Measurements from ENCODE around the gene DGKB. TPM values are rescaled to one million over a fixed set of nuclear protein-coding genes. Genes with fewer than 3 reads are reported as not detected.

Gene DGKB
- total RNA-seq, 6 experiments from 2014 or later, result 0.23 to 0.76 (median 0.61) TPM

DNA sequence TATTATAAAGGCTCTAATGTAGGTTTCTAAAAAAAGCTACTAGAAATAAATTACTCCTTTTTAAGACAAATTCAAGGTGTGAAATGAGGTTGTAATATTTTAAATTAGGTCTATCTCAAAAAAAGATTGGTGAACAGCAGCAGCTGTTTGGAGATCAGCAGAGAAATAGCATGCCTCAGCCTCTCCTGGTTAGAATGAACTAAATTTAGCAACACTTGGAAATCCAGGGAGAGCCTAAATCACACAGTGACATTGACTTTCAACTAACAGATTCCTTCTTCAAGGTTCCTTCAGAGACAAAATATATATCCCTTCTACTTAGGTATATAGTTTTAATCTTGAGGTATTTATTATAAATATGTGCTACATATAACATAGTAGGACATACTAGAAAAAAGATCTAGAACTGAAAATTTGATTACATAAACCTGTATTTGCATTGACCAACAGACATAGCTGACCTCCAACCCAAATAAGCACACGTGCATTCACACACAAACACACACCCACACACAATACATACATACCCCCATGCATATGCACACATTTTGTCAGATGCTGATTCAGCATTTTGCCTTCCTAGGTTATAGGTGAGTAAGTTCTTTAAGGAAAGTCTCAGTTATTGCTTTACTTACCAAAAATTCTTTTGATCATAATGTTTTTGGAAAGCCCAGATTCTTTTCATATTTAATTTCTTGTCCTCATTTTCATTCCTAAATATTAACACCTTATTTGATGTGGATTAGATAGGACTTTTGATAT lies 47.3 kb downstream of the DGKB start:
- H3K27me3 Mint-ChIP-seq (ENCODE audit: insufficient read depth), result no peaks in the 10 kb centered on the region
- no peak for DNase-seq
- no peaks in the 10 kb centered on the region for H3K36me3 Mint-ChIP-seq (ENCODE audit: low read depth)

DNA sequence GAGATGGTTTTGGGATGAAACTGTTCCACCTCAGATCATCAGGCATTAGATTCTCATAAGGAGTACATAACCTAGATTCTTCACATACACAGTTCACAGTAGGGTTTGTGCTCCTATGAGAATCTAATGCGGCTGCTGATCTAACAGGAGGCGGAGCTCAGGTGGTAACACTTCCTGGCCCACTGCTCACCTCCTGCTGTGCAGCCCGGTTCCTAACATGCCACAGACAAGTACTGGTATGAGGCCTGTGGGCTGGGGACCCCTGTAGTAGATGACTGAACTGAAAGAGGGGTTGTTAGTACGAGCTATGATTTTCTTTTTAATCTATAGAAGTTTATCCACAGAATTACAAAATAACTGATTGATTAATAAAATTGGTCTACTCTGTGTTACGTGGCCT lies 48.1 kb downstream of the DGKB start:
- H3K4me1 Mint-ChIP-seq (ENCODE audit: low read depth), result peaks cover 22% of the 10 kb centered on the region
- no peaks in the 10 kb centered on the region for H3K36me3 Mint-ChIP-seq (ENCODE audit: low read depth)
- TF ChIP-seq, protein P1, sequence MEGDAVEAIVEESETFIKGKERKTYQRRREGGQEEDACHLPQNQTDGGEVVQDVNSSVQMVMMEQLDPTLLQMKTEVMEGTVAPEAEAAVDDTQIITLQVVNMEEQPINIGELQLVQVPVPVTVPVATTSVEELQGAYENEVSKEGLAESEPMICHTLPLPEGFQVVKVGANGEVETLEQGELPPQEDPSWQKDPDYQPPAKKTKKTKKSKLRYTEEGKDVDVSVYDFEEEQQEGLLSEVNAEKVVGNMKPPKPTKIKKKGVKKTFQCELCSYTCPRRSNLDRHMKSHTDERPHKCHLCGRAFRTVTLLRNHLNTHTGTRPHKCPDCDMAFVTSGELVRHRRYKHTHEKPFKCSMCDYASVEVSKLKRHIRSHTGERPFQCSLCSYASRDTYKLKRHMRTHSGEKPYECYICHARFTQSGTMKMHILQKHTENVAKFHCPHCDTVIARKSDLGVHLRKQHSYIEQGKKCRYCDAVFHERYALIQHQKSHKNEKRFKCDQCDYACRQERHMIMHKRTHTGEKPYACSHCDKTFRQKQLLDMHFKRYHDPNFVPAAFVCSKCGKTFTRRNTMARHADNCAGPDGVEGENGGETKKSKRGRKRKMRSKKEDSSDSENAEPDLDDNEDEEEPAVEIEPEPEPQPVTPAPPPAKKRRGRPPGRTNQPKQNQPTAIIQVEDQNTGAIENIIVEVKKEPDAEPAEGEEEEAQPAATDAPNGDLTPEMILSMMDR (IDR thresholded peaks at IDR 0.05), result no peak
- H3K27me3 Mint-ChIP-seq (ENCODE audit: insufficient read depth), result no peaks in the 10 kb centered on the region
- H3K4me3 Mint-ChIP-seq, result no peak overlapping the region
- H3K27ac Mint-ChIP-seq, result no peak overlapping the region
- DNase-seq, result no peak
- H3K9me3 Mint-ChIP-seq, result no peaks in the 10 kb centered on the region

More for the DNA sequence above, 47.3 kb downstream of the DGKB start:
- no peak overlapping the region for H3K27ac Mint-ChIP-seq
- TF ChIP-seq, protein P1 (IDR thresholded peaks at IDR 0.05), result no peak
- H3K4me1 Mint-ChIP-seq (ENCODE audit: low read depth), result peaks cover 15% of the 10 kb centered on the region
- H3K4me3 Mint-ChIP-seq, result no peak overlapping the region
- H3K9me3 Mint-ChIP-seq, result no peaks in the 10 kb centered on the region

- Mint-ChIP-seq H3K27ac (no peak overlapping the region), H3K36me3 (ENCODE audit: low read depth) (no peaks in the 10 kb centered on the region), H3K27me3 (ENCODE audit: insufficient read depth) (no peaks in the 10 kb centered on the region), H3K4me1 (ENCODE audit: low read depth) (peaks cover 23% of the 10 kb centered on the region), H3K4me3 (no peak overlapping the region), H3K9me3 (no peaks in the 10 kb centered on the region)
- no peak for DNase-seq
- TF ChIP-seq, protein P1 (IDR thresholded peaks at IDR 0.05), result no peak
These were observed 50.9 kb downstream of the DGKB start for GRCh38 chr7:14851610-14852009.

DNA sequence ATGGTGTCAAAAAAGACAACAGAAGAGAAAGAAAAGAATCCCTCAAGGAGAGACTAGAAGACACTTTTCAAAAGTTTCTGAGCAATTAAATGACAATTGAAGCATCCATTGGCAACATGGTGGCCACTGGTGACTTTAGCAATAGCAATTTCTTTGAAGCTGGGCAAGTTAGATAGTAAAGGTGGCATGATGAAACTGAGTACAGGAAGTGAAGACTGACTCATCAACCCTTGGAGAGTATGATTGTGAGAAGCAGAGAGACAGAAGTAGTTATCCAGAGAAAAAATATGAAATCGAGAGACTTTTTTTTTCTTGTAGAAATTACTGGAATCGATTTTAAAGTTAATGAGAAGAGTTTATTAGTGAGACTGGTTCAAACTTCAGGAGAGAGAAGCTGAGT lies 52.5 kb downstream of the DGKB start:
- H3K27me3 Mint-ChIP-seq (ENCODE audit: insufficient read depth), result no peaks in the 10 kb centered on the region
- H3K36me3 Mint-ChIP-seq (ENCODE audit: low read depth), result no peaks in the 10 kb centered on the region
- no peak overlapping the region for H3K4me3 Mint-ChIP-seq
- peak overlapping the region; percentile 20; the same call in 1 of the 2 replicates for H3K27ac Mint-ChIP-seq
- H3K4me1 Mint-ChIP-seq (ENCODE audit: low read depth), result peaks cover 23% of the 10 kb centered on the region
- no peak for DNase-seq
- no peaks in the 10 kb centered on the region for H3K9me3 Mint-ChIP-seq
- TF ChIP-seq, protein P1 (IDR thresholded peaks at IDR 0.05), result no peak

DNA sequence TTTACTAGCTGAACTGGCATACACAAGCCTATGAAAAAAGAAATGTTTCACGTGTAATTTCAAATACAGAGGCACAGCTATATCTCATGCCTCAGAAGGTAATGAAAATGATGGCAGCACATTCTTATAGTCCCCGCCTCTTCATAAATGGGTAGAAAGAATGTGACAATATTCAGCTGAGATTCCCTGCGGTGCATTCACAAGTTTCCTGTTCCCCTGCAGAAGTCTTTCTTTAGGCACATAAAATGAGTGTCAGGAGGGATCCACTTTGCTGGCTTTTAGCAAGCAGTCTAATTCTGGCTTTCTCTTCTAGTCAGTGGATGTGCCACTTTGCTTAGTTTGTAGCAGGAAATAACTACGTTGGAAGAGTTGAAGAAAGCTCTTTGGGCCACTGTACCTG lies 56.1 kb downstream of the DGKB start:
- no peak overlapping the region for H3K27ac Mint-ChIP-seq
- TF ChIP-seq, protein P1 (IDR thresholded peaks at IDR 0.05), result no peak
- no peaks in the 10 kb centered on the region for H3K9me3 Mint-ChIP-seq
- H3K27me3 Mint-ChIP-seq (ENCODE audit: insufficient read depth), result no peaks in the 10 kb centered on the region
- DNase-seq, result no peak
- peaks cover 33% of the 10 kb centered on the region for H3K4me1 Mint-ChIP-seq (ENCODE audit: low read depth)
- no peaks in the 10 kb centered on the region for H3K36me3 Mint-ChIP-seq (ENCODE audit: low read depth)
- no peak overlapping the region for H3K4me3 Mint-ChIP-seq
